Liver (tissue), 9 donors: ENCODE results near the gene CFAP77. TPM values are rescaled to one million over a fixed set of nuclear protein-coding genes. Genes with fewer than 3 reads are reported as not detected.

Experiments used
- DNase-seq: peaks from one replicate; pipeline ENCODE4 v3.0.0-alpha.2; 2017; ENCODE audit warnings: low spot score
- H3K27ac ChIP-seq, 2 donors: one replicate each; pipeline ENCODE4 v1.7.0; 2013; ENCODE audit warnings: inconsistent platforms in 2 of 2, low read length in 2 of 2, control low read depth in 1 of 2, low read depth in 1 of 2, mild to moderate bottlenecking in 1 of 2
- H3K27me3 ChIP-seq, 4 donors: one replicate each; pipeline versions ENCODE4 v1.6.1 to v1.7.0; 2013; ENCODE audit warnings: low read length in 3 of 4, inconsistent platforms in 1 of 4, mild to moderate bottlenecking in 1 of 4, moderate library complexity in 1 of 4; ENCODE audit not compliant: control insufficient read depth in 4 of 4, insufficient read depth in 4 of 4
- H3K36me3 ChIP-seq, 4 donors: one replicate each; pipeline versions ENCODE4 v1.6.1 to v1.7.0; 2013; ENCODE audit warnings: low read length in 3 of 4, mild to moderate bottlenecking in 3 of 4, low read depth in 1 of 4, moderate library complexity in 1 of 4; ENCODE audit not compliant: control insufficient read depth in 4 of 4, insufficient read depth in 3 of 4
- H3K4me1 ChIP-seq, 4 donors: one replicate each; pipeline versions ENCODE4 v1.6.1 to v1.7.0; 2013; ENCODE audit warnings: low read length in 3 of 4, mild to moderate bottlenecking in 3 of 4, moderate library complexity in 1 of 4; ENCODE audit not compliant: control insufficient read depth in 4 of 4, insufficient read depth in 4 of 4
- H3K4me3 ChIP-seq, 3 donors: one replicate each; pipeline versions ENCODE4 v1.6.1 to v1.7.0; 2013; ENCODE audit warnings: low read length in 3 of 3, control low read depth in 1 of 3, low read depth in 1 of 3, mild to moderate bottlenecking in 1 of 3
- H3K9ac ChIP-seq, 2 donors: one replicate each; pipeline ENCODE4 v1.7.0; 2013; ENCODE audit warnings: low read length in 2 of 2, mild to moderate bottlenecking in 2 of 2, moderate library complexity in 2 of 2, control low read depth in 1 of 2, low read depth in 1 of 2
- H3K9me3 ChIP-seq, 4 donors: one replicate each; pipeline versions ENCODE4 v1.6.1 to v1.7.0; 2013; ENCODE audit warnings: low read length in 3 of 4; ENCODE audit not compliant: control insufficient read depth in 4 of 4
- EGR1 ChIP-seq, 2 donors: IDR thresholded peaks; 2 replicates each; pipeline ENCODE4 v1.6.1; 2016 to 2018; ENCODE audit warnings: antibody characterized with exemption in 2 of 2, low read depth in 2 of 2
- FOXA1 ChIP-seq: IDR thresholded peaks from 2 replicates; pipeline ENCODE4 v1.6.1; 2016; ENCODE audit warnings: antibody characterized with exemption
- FOXA2 ChIP-seq: IDR thresholded peaks from 2 replicates; pipeline ENCODE4 v1.6.1; 2016; ENCODE audit warnings: antibody characterized with exemption
- GABPA ChIP-seq, 2 donors: IDR thresholded peaks in 1 of 2; conservative IDR thresholded peaks in 1 of 2; 2 replicates each; pipeline ENCODE4 v1.6.1; 2016; ENCODE audit warnings: antibody characterized with exemption in 2 of 2, mild to moderate bottlenecking in 1 of 2, moderate library complexity in 1 of 2
- HNF4A ChIP-seq, 2 donors: conservative IDR thresholded peaks; 2 replicates each; pipeline ENCODE4 v1.6.1; 2016; ENCODE audit warnings: antibody characterized with exemption in 2 of 2, mild to moderate bottlenecking in 2 of 2
- HNF4G ChIP-seq: IDR thresholded peaks from 2 replicates; pipeline ENCODE4 v1.6.1; 2016; ENCODE audit warnings: antibody characterized with exemption
- RAD21 ChIP-seq, 2 donors: IDR thresholded peaks; 2 replicates each; pipeline ENCODE4 v1.6.1; 2016; ENCODE audit warnings: antibody characterized with exemption in 2 of 2, mild to moderate bottlenecking in 2 of 2
- RXRA ChIP-seq, 2 donors: IDR thresholded peaks; 2 replicates each; pipeline ENCODE4 v1.6.1; 2017 to 2018; ENCODE audit warnings: antibody characterized with exemption in 2 of 2, mild to moderate bottlenecking in 1 of 2
- TAF1 ChIP-seq: conservative IDR thresholded peaks from 2 replicates; pipeline ENCODE4 v1.6.1; 2016; ENCODE audit warnings: antibody characterized with exemption, mild to moderate bottlenecking
- YY1 ChIP-seq: IDR thresholded peaks from 2 replicates; pipeline ENCODE4 v1.6.1; 2016; ENCODE audit warnings: antibody characterized with exemption, mild to moderate bottlenecking
- WGBS: extraction: QIAGEN DNeasy Blood & Tissue Kit; methylation state at CpG from one replicate; pipeline ENCODE4 v1.1.7; 2013; 5-methylcytosine and 5-hydroxymethylcytosine counted together
- polyA plus RNA-seq, 2 donors: library from polyadenylated mRNA; stranded (reverse) in 1 of 2; unstranded in 1 of 2; fragments of 200-250 nt in 1 of 2; fragments of >200 nt in 1 of 2; fragmentation: Nextera tagmentation in 1 of 2; extraction: Ambion mirVana in 1 of 2; gene quantifications; one replicate each; pipeline versions ENCODE4 v1.2.1 to v1.2.3, GENCODE V29; 2013 to 2015
- total RNA-seq, 2 donors: library from RNA; depleted of rRNA; stranded (reverse); fragments of >200 nt; gene quantifications; one replicate each; pipeline ENCODE4 v1.2.3, GENCODE V29; 2014
- TF ChIP-seq, protein P1 (sequence below): IDR thresholded peaks from 2 replicates; pipeline ENCODE4 v1.6.1; 2016; ENCODE audit warnings: antibody characterized with exemption
- TF ChIP-seq, protein P2 (sequence below): IDR thresholded peaks from 2 replicates; pipeline ENCODE4 v1.6.1; 2016; ENCODE audit warnings: antibody characterized with exemption
- donor health status: healthy.
- donor health status: healthy.
- donor health status: healthy.
- donor health status: healthy.
- donor health status: healthy.

Gene CFAP77
- total and polyA plus RNA-seq, 4 donors = not detected

DNA sequence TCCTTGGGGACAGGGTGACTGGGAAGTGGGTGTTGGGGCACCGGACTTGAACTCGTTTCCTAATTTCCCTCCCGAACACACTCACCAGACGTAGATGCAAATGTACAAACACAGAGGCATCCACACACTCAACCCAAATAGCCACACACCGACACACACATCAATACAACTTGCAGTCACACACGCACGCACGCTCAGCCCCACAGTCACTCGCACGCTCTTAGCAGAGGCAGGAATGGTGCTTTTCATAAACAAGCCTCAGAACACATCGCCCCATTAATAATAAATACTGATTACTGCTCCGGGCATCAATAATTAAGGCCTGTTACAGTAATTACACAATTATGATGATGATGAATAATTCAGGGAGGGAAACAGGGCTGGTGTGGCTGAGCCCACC, 178.1 kb downstream of the CFAP77 start (continued):
- TF ChIP-seq, protein P1, sequence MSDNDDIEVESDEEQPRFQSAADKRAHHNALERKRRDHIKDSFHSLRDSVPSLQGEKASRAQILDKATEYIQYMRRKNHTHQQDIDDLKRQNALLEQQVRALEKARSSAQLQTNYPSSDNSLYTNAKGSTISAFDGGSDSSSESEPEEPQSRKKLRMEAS = no peak
- TF ChIP-seq, protein P2, sequence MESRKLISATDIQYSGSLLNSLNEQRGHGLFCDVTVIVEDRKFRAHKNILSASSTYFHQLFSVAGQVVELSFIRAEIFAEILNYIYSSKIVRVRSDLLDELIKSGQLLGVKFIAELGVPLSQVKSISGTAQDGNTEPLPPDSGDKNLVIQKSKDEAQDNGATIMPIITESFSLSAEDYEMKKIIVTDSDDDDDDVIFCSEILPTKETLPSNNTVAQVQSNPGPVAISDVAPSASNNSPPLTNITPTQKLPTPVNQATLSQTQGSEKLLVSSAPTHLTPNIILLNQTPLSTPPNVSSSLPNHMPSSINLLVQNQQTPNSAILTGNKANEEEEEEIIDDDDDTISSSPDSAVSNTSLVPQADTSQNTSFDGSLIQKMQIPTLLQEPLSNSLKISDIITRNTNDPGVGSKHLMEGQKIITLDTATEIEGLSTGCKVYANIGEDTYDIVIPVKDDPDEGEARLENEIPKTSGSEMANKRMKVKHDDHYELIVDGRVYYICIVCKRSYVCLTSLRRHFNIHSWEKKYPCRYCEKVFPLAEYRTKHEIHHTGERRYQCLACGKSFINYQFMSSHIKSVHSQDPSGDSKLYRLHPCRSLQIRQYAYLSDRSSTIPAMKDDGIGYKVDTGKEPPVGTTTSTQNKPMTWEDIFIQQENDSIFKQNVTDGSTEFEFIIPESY = no peak
- TF ChIP-seq FOXA1 (no peak), EGR1 (IDR thresholded peaks at IDR 0.05; ENCODE audit: low read depth in 2 of 2) (no peak), GABPA (IDR thresholded peaks at IDR 0.05 in 1 of 2, conservative IDR thresholded peaks at IDR 0.05 in 1 of 2) (no peak), TAF1 (no peak)

DNA sequence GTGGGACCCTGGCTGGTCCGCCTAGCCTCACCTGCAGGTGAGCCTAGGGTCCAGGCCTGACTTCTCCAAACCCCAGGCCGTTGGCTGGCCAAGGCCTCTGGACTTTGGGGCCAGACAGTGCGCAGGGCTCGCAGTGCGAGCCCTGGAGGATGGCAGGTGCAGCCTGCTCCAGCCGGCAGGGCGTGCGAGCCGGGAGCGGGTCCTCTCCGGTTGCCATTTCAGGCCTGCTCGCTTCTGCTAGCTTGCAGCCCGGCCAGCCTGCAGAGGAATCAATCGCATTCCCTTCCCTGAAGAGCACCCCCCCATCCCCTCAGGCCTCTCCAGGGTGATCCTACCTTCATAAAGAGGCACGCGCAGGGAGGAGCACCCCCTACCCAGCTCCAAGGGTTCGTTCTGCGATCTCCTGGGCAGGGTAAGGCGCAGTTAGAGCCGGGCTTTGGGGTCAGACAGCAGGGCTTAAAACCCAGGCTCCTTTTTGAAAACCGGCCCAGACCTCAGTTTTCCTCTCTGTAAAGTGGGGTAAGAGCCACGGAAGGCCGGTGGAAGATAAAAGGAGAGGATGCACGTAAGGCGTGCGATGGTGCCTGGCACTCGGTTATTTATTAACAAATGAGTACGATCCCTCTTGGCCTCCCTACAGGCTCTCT, 178.6 kb downstream of the CFAP77 start:
- Histone ChIP-seq H3K36me3 (peaks cover 0 to 2% (median 0%) of the 10 kb centered on the region in 4 donors), H3K9me3 (no peaks in the 10 kb centered on the region), H3K4me1 (peaks cover 0 to 5% (median 2%) of the 10 kb centered on the region in 4 donors), H3K27me3 (peaks cover 6 to 42% (median 17%) of the 10 kb centered on the region in 4 donors), H3K9ac (no peak overlapping the region), H3K27ac (no peak overlapping the region), H3K4me3 (no peak overlapping the region)
- TF ChIP-seq, protein P2 = no peak
- no peak for TF ChIP-seq RXRA (IDR thresholded peaks at IDR 0.05)
- no peak for TF ChIP-seq EGR1 (IDR thresholded peaks at IDR 0.05; ENCODE audit: low read depth in 2 of 2)
- WGBS = 9% methylated on average over 28 of the region's 28 CpGs
- DNase-seq = no peak

DNA sequence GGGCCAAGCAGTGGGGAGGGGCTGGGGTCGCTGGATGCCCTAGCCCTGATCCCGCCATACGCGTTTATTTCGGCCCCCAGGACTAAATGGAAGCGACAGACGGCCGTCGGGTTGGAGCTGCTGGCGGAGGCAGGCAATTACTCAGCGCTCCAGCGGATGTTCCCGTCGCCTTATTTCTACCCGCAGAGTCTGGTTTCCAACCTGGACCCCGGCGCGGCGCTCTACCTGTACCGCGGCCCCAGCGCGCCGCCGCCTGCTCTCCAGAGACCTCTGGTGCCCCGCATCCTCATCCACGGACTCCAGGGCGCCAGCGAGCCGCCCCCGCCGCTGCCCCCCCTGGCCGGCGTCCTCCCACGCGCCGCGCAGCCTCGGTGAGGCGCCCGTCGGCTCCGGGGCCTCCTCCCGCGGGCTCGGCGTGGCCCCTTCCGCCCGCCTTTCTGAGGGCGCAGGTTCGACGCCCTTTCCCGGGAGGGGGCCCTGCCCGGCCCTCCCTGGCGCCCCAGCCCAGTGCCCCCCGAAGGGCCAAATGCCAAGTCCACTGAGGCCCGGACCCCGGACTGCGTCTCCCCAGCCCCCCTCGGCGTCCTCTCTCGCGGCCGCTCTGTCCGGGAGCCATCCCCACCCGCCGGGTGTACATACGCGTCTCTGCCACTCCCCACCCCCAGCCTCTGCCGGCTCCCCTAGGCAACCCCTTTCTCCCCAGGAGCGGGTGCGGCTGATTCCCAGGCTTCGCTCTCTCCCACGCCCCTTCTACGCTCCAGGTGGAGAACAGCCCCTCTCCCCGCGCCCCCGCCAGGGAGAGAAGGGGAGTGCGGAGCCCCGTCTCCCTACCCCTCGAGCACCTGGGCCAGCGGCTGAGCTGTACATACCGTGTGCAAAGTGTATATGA, 179.4 kb downstream of the CFAP77 start:
- H3K9ac ChIP-seq = no peak overlapping the region
- peaks cover 0 to 5% (median 3%) of the 10 kb centered on the region in 4 donors for H3K36me3 ChIP-seq
- H3K27ac ChIP-seq = no peak overlapping the region
- DNase-seq = no peak
- H3K9me3 ChIP-seq = no peaks in the 10 kb centered on the region
- TF ChIP-seq YY1 = no peak
- TF ChIP-seq, protein P2 = no peak
- no peak for TF ChIP-seq HNF4G
- no peak for TF ChIP-seq RAD21 (IDR thresholded peaks at IDR 0.05)
- no peak for TF ChIP-seq EGR1 (IDR thresholded peaks at IDR 0.05; ENCODE audit: low read depth in 2 of 2)
- no peak for TF ChIP-seq FOXA2
- TF ChIP-seq HNF4A (conservative IDR thresholded peaks at IDR 0.05) = no peak
- peaks cover 0 to 40% (median 16%) of the 10 kb centered on the region in 4 donors for H3K27me3 ChIP-seq
- no peak overlapping the region for H3K4me3 ChIP-seq
- peaks cover 0 to 5% (median 2%) of the 10 kb centered on the region in 4 donors for H3K4me1 ChIP-seq
- WGBS = 4% methylated on average over 83 of the region's 83 CpGs
